Stimulated activated CD4-positive, alpha-beta T cell treated with anti-CD3 and anti-CD28 coated beads, TNF-alpha, amount 100 ng/mL, for 24 hours (primary cell): ENCODE data around the gene SMURF2.
A peak's percentile ranks its signal among the peaks of the same experiment; 100 is the strongest.
"Not testable (repeated sequence)": the region's sequence is repeated elsewhere in the genome, so short reads cannot be mapped to it uniquely, and the experiment has no call there.

Experiments used
- DNase-seq, 3 experiments: peaks; one replicate each; pipeline ENCODE4 v3.0.0-alpha.2; 2020; ENCODE audit warnings: low read depth in 3 of 3

SMURF2 gene

DNA sequence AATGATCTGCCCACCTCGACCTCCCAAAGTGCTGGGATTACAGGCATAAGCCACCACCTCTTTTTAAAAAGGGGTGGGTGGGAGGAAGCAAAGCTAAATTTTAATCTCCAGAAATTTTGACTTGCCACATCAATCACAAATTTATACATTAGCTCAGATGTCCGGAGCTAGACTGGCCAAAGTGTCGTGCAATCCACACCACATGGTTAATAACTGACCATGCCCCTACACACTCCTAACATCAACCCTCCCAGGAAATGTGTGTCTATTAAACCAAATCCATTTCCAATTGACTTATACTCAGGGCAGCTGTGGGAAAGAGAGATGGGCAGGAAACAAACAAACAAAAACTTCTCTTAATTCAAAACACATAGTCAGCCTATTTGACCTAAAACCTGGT lies 29.9 kb downstream of the SMURF2 start:
- no peak for DNase-seq

DNA sequence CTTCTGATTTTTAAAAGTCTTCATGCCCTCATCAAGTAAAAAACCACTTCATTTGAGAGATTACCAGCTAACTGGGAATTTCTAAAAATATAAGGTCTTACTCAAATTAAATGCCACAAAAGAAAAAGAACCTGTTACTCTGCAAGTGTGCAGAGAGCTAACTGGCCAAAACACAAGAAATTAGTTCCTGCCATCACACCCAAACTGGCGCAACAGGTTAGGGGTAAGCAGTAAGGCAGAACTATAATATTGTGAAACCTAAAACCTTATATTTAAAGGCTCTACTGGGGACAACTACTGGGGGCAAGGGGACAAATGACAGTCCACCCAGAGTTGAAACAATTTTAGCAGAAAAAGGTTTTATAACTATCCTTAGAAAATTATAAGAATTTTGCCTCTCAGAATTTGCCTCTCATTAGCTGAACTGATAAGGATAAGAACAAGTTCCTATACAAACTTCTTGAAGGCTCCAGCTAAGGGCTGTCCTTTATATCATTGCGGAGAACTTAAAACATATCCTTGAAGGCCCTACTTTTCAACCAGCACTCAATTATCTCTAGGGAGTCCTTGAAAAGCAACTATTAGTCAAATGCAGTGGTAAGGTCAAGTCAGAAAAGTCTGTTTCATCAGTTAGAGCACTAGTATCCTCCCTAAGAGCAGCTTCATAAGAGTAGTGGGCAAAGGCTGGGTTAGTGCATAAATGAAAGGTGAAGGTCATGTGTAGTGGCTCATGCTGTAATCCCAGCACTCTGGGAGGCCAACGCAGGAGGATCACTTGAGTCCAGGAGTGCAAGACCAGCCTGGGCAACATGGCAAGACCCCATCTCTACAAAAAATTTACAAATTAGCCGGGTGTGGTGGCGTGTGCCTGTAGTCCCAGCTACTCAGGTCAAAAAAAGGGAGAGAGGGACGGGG lies 31.5 kb downstream of the SMURF2 start:
- no peak for DNase-seq

DNA sequence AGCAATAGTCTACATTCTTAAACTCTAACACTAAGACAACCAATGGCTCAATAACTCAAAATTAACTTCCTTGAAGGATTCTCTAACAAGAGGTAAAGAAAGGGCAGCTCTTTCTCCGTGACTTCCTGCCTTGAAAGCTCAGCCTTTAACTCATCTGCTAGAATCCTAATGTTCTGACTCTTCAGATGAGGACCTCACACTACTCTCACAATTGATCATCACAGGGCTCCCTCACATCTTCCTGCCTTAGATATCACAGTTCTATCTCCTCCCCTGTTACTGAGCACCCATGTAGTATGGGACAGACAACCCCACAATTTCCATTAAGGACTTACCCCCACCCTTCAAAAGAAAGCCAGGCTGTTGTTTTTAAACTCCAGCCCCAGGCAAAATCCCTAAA lies 33.5 kb downstream of the SMURF2 start:
- DNase-seq: no peak

- DNase-seq: no peak
These were observed 34.3 kb downstream of the SMURF2 start for GRCh38 chr17:64627797-64628196.

DNA sequence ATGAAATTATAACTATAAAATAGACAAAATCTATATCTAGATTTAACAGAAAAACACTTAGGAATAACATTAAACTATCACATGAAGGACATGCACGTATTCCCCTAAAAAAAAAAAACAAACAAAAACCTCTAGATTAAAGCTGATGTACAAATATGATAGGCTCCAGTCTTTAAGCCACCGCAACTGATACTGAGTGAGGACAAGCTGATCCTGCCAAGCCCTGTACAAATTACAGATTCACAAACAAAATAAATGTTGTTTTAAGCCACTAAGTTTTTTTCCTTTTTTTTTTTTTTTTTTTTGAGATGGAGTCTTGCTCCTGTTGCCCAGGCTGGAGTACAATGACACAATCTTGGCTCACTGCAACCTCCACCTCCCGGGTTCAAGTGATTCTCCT lies 35.3 kb downstream of the SMURF2 start:
- DNase-seq: no peak

DNA sequence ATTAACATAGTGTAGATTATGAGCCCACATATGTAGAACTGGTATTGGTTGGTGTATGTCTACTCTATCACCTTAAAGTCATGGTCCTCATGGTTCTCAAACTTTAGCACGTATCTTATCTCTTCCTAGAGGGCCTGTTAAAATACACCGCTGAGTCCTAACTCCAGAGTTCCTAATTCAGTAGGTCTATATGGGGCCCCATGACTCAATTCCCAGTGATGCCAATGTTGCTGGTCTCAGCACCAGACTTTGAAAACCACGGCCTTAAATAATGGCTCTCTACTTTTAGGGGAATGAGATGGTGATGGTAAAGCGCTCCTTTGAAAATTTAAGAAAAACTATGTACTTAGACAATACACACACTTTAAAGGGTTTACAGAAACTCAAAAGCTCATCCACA lies 36.6 kb downstream of the SMURF2 start:
- no peak for DNase-seq

- no peak for DNase-seq
These were observed 39.0 kb downstream of the SMURF2 start for GRCh38 chr17:64622931-64623654.

GRCh38 chr17:64621772-64622171 lies 40.3 kb downstream of the SMURF2 start:
- DNase-seq: no peak

DNA sequence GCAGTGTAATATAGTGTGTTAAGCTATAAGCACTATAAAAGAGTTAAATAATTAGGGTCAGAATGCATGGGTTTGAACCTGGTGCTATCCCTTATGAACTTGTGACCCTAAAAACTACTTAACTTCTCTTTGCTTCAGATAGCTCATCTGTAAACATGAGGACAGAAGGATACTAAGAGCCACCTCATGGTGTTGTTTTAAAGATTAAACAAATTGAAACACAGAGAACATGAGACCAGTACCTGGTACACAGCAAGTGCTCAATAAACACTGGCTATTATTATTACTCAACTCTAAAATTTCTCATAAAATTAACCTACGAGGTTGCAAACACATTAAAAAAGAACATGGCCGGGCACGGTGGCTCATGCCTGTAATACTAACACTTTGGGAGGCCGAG lies 43.3 kb downstream of the SMURF2 start:
- no peak for DNase-seq

DNA sequence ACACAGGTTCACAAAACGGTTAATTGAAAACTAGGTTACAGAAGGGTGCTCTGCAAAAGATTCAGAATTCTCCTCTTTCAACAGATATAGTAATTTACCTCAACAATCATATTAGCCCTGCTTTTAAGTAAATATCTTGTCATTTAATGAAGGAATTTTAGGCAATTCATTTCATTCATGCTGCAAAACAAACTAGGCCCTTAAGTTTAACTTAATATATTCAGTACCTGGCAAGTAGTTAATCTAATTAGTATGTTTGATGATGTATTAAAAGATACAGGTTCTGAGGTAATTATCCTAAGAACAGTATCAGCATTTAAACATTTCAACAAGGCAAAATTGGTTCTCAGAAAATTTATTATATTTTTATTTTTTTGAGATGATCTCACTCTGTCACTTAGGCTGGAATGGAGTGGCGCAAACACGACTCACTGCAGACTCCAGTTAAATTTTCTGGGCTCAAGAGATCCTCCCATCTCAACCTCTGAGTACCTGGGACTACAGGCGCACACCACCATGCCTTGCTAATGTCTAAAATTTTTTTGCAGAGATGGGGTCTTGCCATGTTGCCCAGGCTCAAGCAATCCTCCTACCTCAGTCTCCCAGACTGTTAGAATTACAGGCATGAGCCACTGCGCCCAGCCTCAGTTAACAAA lies 44.9 kb downstream of the SMURF2 start:
- no peak for DNase-seq

DNA sequence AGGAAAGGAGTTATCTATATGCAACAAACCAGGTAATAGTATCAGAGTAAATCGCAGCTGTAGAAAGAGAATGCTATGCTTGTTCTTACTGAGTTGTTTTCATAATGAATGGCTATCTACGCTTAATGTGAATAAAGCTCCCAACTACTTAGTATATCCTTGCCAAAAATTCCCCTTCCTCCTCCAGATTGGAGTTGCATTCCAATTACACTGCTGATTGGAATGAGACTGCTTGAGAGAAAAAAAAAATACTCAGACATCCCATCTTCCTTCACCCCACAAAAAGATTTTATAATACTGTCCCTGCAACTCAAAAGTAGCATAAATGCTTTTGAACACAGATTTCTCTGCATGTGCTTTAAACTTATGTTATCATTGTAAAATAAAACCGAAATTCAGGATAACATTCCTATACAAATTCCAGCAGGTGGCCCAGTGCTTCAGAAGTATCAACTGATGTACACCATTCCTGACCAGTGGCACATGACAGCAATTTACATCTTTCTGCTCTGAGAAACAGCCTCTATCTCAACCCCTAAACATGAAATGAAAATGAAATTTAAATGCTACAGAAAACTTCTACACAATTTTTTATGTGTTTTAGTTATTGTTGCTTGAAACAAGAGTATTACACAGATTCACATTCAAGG lies 47.0 kb downstream of the SMURF2 start:
- DNase-seq: no peak

DNA sequence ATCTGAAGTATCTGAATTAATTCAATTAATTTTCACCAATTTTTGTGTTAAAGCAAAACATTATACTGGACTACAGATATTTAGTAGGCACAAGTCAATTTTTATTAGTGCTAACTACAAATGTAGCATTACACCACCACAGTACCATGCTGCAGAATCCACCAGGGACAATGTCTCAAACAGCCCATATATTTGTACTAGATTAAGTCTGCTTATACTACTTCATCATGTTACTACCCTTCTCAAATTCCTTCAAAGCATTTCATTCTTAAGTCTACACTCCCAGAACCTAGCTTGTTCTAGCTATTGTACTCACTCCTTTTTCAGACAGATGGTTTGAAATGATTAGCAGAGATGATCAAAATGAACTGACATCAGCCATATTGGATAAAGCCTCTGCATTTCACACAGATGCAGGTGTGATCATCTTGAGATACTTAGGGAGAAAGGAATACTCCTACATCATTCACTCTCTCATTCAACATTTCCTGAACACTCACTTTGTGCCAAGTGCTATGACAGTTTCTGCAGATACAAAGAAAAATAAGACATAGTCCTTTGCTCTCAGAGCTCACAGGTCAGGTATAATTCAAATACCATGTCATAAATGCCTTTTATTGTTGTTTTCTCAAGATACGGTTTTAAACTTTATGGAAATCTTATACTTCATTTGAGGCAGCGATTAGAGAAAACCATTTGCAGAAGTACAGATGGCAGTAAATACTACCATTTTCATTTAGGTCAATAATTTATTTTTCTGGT lies 47.7 kb downstream of the SMURF2 start:
- DNase-seq: no peak

DNA sequence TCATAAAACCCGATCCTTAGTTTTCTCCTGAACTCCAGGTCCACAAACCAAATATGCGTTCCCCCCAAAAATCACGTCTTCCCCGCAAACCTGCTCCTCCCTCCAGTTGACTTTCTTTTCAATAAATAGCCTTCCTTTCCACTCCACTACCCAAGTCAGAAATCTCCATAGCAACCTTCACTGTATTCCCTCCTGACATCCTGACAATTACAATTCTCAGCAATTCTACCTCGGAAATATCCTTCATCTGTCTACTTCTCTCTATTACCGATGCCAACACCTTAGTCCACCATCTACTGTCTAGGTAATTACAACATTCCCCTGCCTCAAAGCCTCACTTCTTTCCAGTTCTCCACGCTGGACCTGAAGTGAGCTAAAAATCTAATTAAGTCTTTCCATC lies 50.7 kb downstream of the SMURF2 start:
- no peak for DNase-seq

- not testable (repeated sequence) for DNase-seq
These were observed 51.9 kb downstream of the SMURF2 start for GRCh38 chr17:64610244-64610643.

DNA sequence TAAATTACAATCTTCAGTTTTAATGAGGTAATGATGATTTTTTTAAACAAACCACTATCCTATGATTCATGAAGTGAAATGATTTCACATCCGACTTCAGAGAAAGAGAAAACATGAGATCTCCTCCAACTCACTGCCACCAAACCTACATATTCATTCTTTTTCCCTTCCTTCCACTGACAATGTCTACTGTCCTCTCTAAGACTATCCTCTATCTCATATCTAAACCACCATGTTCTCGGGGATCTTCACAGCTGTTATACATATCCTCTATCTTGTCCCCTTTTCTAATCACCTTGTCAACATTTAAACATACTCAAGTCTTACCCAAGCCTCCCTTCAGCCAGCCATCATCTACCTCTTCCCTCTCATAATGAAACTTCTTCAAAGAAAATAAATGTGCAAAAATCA lies 53.5 kb downstream of the SMURF2 start:
- no peak for DNase-seq

- no peak for DNase-seq
These were observed 54.1 kb downstream of the SMURF2 start for GRCh38 chr17:64607862-64608565.

- DNase-seq: not testable (repeated sequence)
These were observed 57.6 kb downstream of the SMURF2 start for GRCh38 chr17:64604532-64604931.

- DNase-seq: no peak
These were observed 58.1 kb downstream of the SMURF2 start for GRCh38 chr17:64603987-64604386.

DNA sequence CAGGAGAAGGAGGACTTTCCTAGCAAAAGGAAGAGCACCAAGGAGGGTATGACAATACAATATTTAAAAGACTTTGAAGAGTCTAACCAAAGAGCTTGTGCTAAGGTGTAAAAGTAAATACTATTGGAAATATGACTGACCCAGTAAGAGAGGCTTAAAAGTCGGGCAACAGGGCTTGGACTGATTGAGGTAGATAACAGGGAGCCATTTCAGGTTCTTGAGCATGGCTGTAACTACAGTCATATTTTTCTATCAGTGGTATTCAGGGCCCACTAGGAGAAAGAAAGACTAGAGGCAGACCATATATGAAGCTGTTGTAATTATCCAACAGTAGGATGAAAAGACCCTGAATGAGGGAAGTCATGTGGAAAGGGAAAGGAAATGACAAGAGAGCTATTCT lies 62.3 kb downstream of the SMURF2 start:
- no peak for DNase-seq

DNA sequence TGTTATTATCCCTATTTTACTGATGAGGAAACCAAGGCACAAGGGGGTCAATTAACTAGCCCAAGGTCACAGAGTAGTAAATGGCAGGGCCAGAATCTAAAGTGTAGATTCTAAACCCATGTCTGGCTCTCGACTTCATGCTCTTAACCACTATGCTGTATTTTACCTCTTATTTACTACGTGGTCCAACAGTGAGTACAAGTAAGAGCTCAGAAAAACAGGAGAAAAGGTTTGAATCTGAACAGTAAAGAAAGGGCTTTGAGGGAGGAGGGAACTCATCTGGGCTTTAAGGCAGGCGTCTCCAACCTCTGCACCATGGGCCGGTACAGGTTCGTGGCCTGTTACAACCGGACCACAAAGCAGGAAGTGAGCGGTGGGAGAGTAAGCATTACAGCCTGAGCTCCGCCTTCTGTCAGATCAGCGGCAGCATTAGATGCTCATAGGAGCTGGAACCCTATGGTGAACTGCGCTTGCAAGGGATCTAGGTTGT lies 62.9 kb downstream of the SMURF2 start:
- peak; percentile 5 to 33 (median 11) for DNase-seq
